ENCODE data around the gene ANKRD36C.
"Not testable (repeated sequence)": the region's sequence is repeated elsewhere in the genome, so short reads cannot be mapped to it uniquely, and the experiment has no call there.

The ANKRD36C gene

GRCh38 chr2:95992520-95993272 lies 1.1 kb upstream of the ANKRD36C start:
- TF ChIP-seq CTCF (IDR thresholded peaks at IDR 0.05; ENCODE audit: unreplicated experiment in 3 of 3), result peak; percentile 85 to 92 (median 86)
- H3K4me1 Mint-ChIP-seq; H3K9me3 Mint-ChIP-seq; H3K36me3 Mint-ChIP-seq (ENCODE audit: low read depth): not testable (repeated sequence)
- Mint-ChIP-seq H3K4me3 (peak overlapping the region; percentile 85 to 97 (median 94)), H3K27ac (peak overlapping the region; percentile 92 to 98 (median 97)), H3K27me3 (ENCODE audit: low read depth) (peaks cover 22% of the 10 kb centered on the region)

DNA sequence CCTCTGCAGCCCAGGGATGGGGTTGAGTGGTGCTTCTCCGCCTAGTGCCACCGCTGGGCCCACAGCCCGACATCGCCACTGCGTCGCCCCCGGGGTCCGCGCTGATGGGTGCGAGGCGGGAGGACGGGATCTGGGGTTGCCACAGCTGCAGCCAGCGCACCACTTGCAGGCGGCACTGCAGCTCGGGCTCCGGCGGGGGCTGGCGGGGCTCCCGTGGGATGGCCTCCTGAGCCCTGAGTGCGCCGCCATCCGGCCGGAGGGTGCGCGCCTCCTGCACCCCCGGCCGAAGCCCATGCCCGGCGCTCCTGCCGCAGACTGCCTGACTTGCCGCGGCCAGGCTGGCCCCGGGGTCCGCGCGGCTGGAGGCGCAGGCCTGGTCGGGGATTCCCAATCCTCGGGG lies 478 bp upstream of the ANKRD36C start:
- H3K4me3 Mint-ChIP-seq, result peak overlapping the region; percentile 79 to 96 (median 80)
- H3K27ac Mint-ChIP-seq, result peak overlapping the region in 1 of 3 experiments; percentile 98
- not testable (repeated sequence) for H3K4me1 Mint-ChIP-seq; H3K9me3 Mint-ChIP-seq; H3K36me3 Mint-ChIP-seq (ENCODE audit: low read depth)
- peaks cover 20% of the 10 kb centered on the region for H3K27me3 Mint-ChIP-seq (ENCODE audit: low read depth)

- Mint-ChIP-seq H3K4me3 (peak overlapping the region; percentile 64 to 96 (median 70)), H3K27me3 (ENCODE audit: low read depth) (peaks cover 17% of the 10 kb centered on the region)
- not testable (repeated sequence) for H3K36me3 Mint-ChIP-seq (ENCODE audit: low read depth); H3K4me1 Mint-ChIP-seq; H3K9me3 Mint-ChIP-seq; H3K27ac Mint-ChIP-seq
Observed at GRCh38 chr2:95990884-95991283, 740 bp downstream of the ANKRD36C start.

- H3K27ac Mint-ChIP-seq; H3K4me1 Mint-ChIP-seq; H3K36me3 Mint-ChIP-seq (ENCODE audit: low read depth); H3K27me3 Mint-ChIP-seq (ENCODE audit: low read depth); H3K9me3 Mint-ChIP-seq; H3K4me3 Mint-ChIP-seq: not testable (repeated sequence)
Observed at GRCh38 chr2:95951662-95952061, 40.0 kb downstream of the ANKRD36C start.

GRCh38 chr2:95948039-95948438 lies 43.6 kb downstream of the ANKRD36C start:
- H3K36me3 Mint-ChIP-seq (ENCODE audit: low read depth), result peaks cover 20% of the 10 kb centered on the region
- not testable (repeated sequence) for H3K27ac Mint-ChIP-seq; H3K27me3 Mint-ChIP-seq (ENCODE audit: low read depth); H3K9me3 Mint-ChIP-seq; H3K4me1 Mint-ChIP-seq; H3K4me3 Mint-ChIP-seq

DNA sequence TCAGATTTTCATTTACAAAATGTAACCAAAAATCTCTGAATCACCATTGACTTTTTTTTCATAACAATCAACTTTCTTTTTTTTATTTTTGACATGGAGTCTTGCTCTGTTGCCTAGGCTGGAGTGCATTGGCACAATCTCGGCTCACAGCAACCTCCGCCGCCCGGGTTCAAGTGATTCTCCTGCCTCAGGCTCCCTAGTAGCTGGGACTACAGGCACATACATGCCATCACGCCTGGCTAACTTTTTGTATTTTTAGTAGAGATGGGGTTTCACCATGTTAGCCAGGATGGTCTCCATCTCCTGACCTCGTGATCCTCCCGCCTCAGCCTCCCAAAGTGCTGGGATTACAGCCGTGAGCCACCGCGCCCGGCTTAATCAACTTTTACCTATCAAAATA lies 51.7 kb downstream of the ANKRD36C start:
- peaks cover 15% of the 10 kb centered on the region for H3K36me3 Mint-ChIP-seq (ENCODE audit: low read depth)
- H3K27ac Mint-ChIP-seq; H3K9me3 Mint-ChIP-seq; H3K4me3 Mint-ChIP-seq; H3K27me3 Mint-ChIP-seq (ENCODE audit: low read depth); H3K4me1 Mint-ChIP-seq: not testable (repeated sequence)

- not testable (repeated sequence) for H3K27ac Mint-ChIP-seq; H3K4me3 Mint-ChIP-seq; H3K4me1 Mint-ChIP-seq; H3K9me3 Mint-ChIP-seq; H3K27me3 Mint-ChIP-seq (ENCODE audit: low read depth)
- H3K36me3 Mint-ChIP-seq (ENCODE audit: low read depth), result peaks cover 35% of the 10 kb centered on the region
Observed at GRCh38 chr2:95930740-95931139, 60.9 kb downstream of the ANKRD36C start.

- not testable (repeated sequence) for H3K27ac Mint-ChIP-seq, H3K9me3 Mint-ChIP-seq
- H3K36me3 Mint-ChIP-seq (ENCODE audit: low read depth), result peaks cover 50% of the 10 kb centered on the region
Observed at GRCh38 chr2:95917007-95917406, 74.6 kb downstream of the ANKRD36C start.

GRCh38 chr2:95915131-95915530 lies 76.5 kb downstream of the ANKRD36C start:
- H3K9me3 Mint-ChIP-seq; H3K27me3 Mint-ChIP-seq (ENCODE audit: low read depth); H3K4me3 Mint-ChIP-seq: not testable (repeated sequence)
- H3K27ac Mint-ChIP-seq, result peak overlapping the region in 1 of 3 experiments; percentile 30
- H3K36me3 Mint-ChIP-seq (ENCODE audit: low read depth), result peaks cover 58% of the 10 kb centered on the region
- H3K4me1 Mint-ChIP-seq, result peaks cover 21% of the 10 kb centered on the region

More at GRCh38 chr2:95917007-95917406, 74.6 kb downstream of the ANKRD36C start:
- peaks cover 10% of the 10 kb centered on the region for H3K4me1 Mint-ChIP-seq
- H3K27me3 Mint-ChIP-seq (ENCODE audit: low read depth); H3K4me3 Mint-ChIP-seq: not testable (repeated sequence)

GRCh38 chr2:95911431-95911830 lies 80.2 kb downstream of the ANKRD36C start:
- Mint-ChIP-seq H3K27ac (peak overlapping the region in 1 of 3 experiments; percentile 0), H3K36me3 (ENCODE audit: low read depth) (peaks cover 45% of the 10 kb centered on the region), H3K4me1 (peaks cover 21% of the 10 kb centered on the region)
- not testable (repeated sequence) for H3K4me3 Mint-ChIP-seq; H3K27me3 Mint-ChIP-seq (ENCODE audit: low read depth); H3K9me3 Mint-ChIP-seq

- H3K4me1 Mint-ChIP-seq; H3K9me3 Mint-ChIP-seq; H3K4me3 Mint-ChIP-seq; H3K27me3 Mint-ChIP-seq (ENCODE audit: low read depth); H3K27ac Mint-ChIP-seq: not testable (repeated sequence)
- H3K36me3 Mint-ChIP-seq (ENCODE audit: low read depth), result peaks cover 25% of the 10 kb centered on the region
Observed at GRCh38 chr2:95894443-95894842, 97.2 kb downstream of the ANKRD36C start.

GRCh38 chr2:95867929-95868328 lies 123.7 kb downstream of the ANKRD36C start:
- not testable (repeated sequence) for H3K4me1 Mint-ChIP-seq; H3K27me3 Mint-ChIP-seq (ENCODE audit: low read depth); H3K4me3 Mint-ChIP-seq

GRCh38 chr2:95867047-95867677 lies 124.5 kb downstream of the ANKRD36C start:
- H3K27ac Mint-ChIP-seq; H3K27me3 Mint-ChIP-seq (ENCODE audit: low read depth); H3K4me1 Mint-ChIP-seq; H3K4me3 Mint-ChIP-seq; H3K9me3 Mint-ChIP-seq: not testable (repeated sequence)
- H3K36me3 Mint-ChIP-seq (ENCODE audit: low read depth), result peaks cover 25% of the 10 kb centered on the region

More at GRCh38 chr2:95867929-95868328, 123.7 kb downstream of the ANKRD36C start:
- not testable (repeated sequence) for H3K9me3 Mint-ChIP-seq, H3K27ac Mint-ChIP-seq
- peaks cover 31% of the 10 kb centered on the region for H3K36me3 Mint-ChIP-seq (ENCODE audit: low read depth)

GRCh38 chr2:95862121-95862520 lies 129.5 kb downstream of the ANKRD36C start:
- not testable (repeated sequence) for H3K9me3 Mint-ChIP-seq; H3K4me1 Mint-ChIP-seq; H3K27ac Mint-ChIP-seq; H3K27me3 Mint-ChIP-seq (ENCODE audit: low read depth); H3K4me3 Mint-ChIP-seq
- H3K36me3 Mint-ChIP-seq (ENCODE audit: low read depth), result peaks cover 12% of the 10 kb centered on the region
